H9 (cell line): ENCODE measurements around the gene NXT1. TPM values are rescaled to one million over a fixed set of nuclear protein-coding genes. Genes with fewer than 3 reads are reported as not detected.

ENCODE experiments used
- DNase-seq: peaks from one replicate; pipeline ENCODE4 v3.0.0-alpha.2; 2017
- H2AFZ ChIP-seq: one replicate; pipeline ENCODE4 v1.6.1; 2013; ENCODE audit warnings: mild to moderate bottlenecking, low read length, control low read depth, moderate library complexity
- H2AK5ac ChIP-seq: 2 replicates; pipeline ENCODE4 v1.6.1; 2013; ENCODE audit warnings: low read length, control low read depth, mixed read lengths; ENCODE audit not compliant: insufficient read length
- H2BK120ac ChIP-seq: one replicate; pipeline ENCODE4 v1.6.1; 2013; ENCODE audit warnings: low read depth, mild to moderate bottlenecking, low read length, control low read depth, inconsistent platforms; ENCODE audit not compliant: poor library complexity, severe bottlenecking
- H2BK12ac ChIP-seq: 2 replicates; pipeline ENCODE4 v1.6.1; 2013; ENCODE audit warnings: low read length, control low read depth, mixed read lengths, low read depth; ENCODE audit not compliant: insufficient read length
- H2BK15ac ChIP-seq: 2 replicates; pipeline ENCODE4 v1.6.1; 2013; ENCODE audit warnings: low read depth, low read length, control low read depth
- H2BK20ac ChIP-seq: one replicate; pipeline ENCODE4 v1.6.1; 2013; ENCODE audit warnings: low read depth, mild to moderate bottlenecking, low read length, control low read depth, inconsistent platforms; ENCODE audit not compliant: poor library complexity, severe bottlenecking
- H2BK5ac ChIP-seq: 2 replicates; pipeline ENCODE4 v1.6.1; 2013; ENCODE audit warnings: low read length, control low read depth, mixed read lengths; ENCODE audit not compliant: insufficient read length
- H3K14ac ChIP-seq: 2 replicates; pipeline ENCODE4 v1.6.1; 2013; ENCODE audit warnings: low read length, control low read depth; ENCODE audit not compliant: insufficient read depth
- H3K18ac ChIP-seq: 2 replicates; pipeline ENCODE4 v1.6.1; 2013; ENCODE audit warnings: low read depth, mild to moderate bottlenecking, mixed read lengths, low read length, control low read depth; ENCODE audit not compliant: insufficient read length
- H3K23ac ChIP-seq: 2 replicates; pipeline ENCODE4 v1.6.1; 2013; ENCODE audit warnings: low read length, control low read depth, mixed read lengths, low read depth; ENCODE audit not compliant: insufficient read length
- H3K23me2 ChIP-seq: 2 replicates; pipeline ENCODE4 v1.6.1; 2013; ENCODE audit warnings: low read depth, mild to moderate bottlenecking, mixed read lengths, low read length, control low read depth; ENCODE audit not compliant: insufficient read length, poor library complexity, severe bottlenecking
- H3K27ac ChIP-seq: 2 replicates; pipeline ENCODE4 v1.5.1; 2013; ENCODE audit warnings: low read length, control low read depth, mixed read lengths, low read depth; ENCODE audit not compliant: insufficient read length
- H3K27me3 ChIP-seq: 2 replicates; pipeline ENCODE4 v1.6.1; 2013; ENCODE audit warnings: low read length, control low read depth, inconsistent platforms; ENCODE audit not compliant: insufficient read depth
- H3K4ac ChIP-seq: 2 replicates; pipeline ENCODE4 v1.6.1; 2013; ENCODE audit warnings: low read depth, mild to moderate bottlenecking, control low read depth, inconsistent platforms, low read length, moderate library complexity
- H3K4me1 ChIP-seq: 2 replicates; pipeline ENCODE4 v1.6.1; 2013; ENCODE audit warnings: low read length, control low read depth, inconsistent platforms; ENCODE audit not compliant: insufficient read depth
- H3K4me2 ChIP-seq: 2 replicates; pipeline ENCODE4 v1.6.1; 2013; ENCODE audit warnings: low read length, control low read depth, mixed read lengths; ENCODE audit not compliant: insufficient read length, insufficient read depth
- H3K56ac ChIP-seq: 2 replicates; pipeline ENCODE4 v1.6.1; 2013; ENCODE audit warnings: low read depth, mild to moderate bottlenecking, mixed read lengths, low read length, control low read depth; ENCODE audit not compliant: insufficient read length
- H3K79me1 ChIP-seq: 2 replicates; pipeline ENCODE4 v1.6.1; 2013; ENCODE audit warnings: low read depth, mild to moderate bottlenecking, moderate library complexity, low read length, control low read depth, inconsistent platforms; ENCODE audit not compliant: insufficient read depth, poor library complexity, severe bottlenecking
- H3K79me2 ChIP-seq: 2 replicates; pipeline ENCODE4 v1.6.1; 2013; ENCODE audit warnings: low read length, control low read depth, inconsistent platforms; ENCODE audit not compliant: insufficient read depth
- H3K9ac ChIP-seq: 2 replicates; pipeline ENCODE4 v1.6.1; 2013; ENCODE audit warnings: low read length, control low read depth, mixed read lengths; ENCODE audit not compliant: insufficient read length; ENCODE audit errors: extremely low read depth
- H3K9me3 ChIP-seq: one replicate; pipeline ENCODE4 v1.6.1; 2013; ENCODE audit warnings: low read depth, low read length, inconsistent platforms; ENCODE audit not compliant: control insufficient read depth
- H3T11ph ChIP-seq: one replicate; pipeline ENCODE4 v1.6.1; 2013; ENCODE audit warnings: mild to moderate bottlenecking, low read length, control low read depth, inconsistent platforms
- H4K20me1 ChIP-seq: one replicate; pipeline ENCODE4 v1.6.1; 2013; ENCODE audit not compliant: control insufficient read depth, insufficient read length, insufficient read depth
- H4K5ac ChIP-seq: 2 replicates; pipeline ENCODE4 v1.6.1; 2013; ENCODE audit warnings: low read depth, mild to moderate bottlenecking, mixed read lengths, low read length, control low read depth; ENCODE audit not compliant: insufficient read length
- H4K8ac ChIP-seq: replicated peaks from 2 replicates; pipeline ENCODE4 v1.6.1; 2013; ENCODE audit warnings: low read length, control low read depth, mixed read lengths, low read depth; ENCODE audit not compliant: insufficient read length
- H4K91ac ChIP-seq: 2 replicates; pipeline ENCODE4 v1.6.1; 2013; ENCODE audit warnings: low read depth, mild to moderate bottlenecking, moderate library complexity, mixed read lengths, low read length, control low read depth; ENCODE audit not compliant: insufficient read length
- H3K27ac Mint-ChIP-seq, 3 experiments: 2 replicates in 2 of 3; 3 replicates in 1 of 3; pipeline ENCODE4 v1.8.0; 2020 to 2021; ENCODE audit warnings: mixed read lengths in 3 of 3, mild to moderate bottlenecking in 1 of 3, moderate library complexity in 1 of 3
- H3K27me3 Mint-ChIP-seq: 2 replicates; pipeline ENCODE4 v1.8.0; 2021; ENCODE audit warnings: low read depth, mild to moderate bottlenecking, moderate library complexity, mixed read lengths
- H3K36me3 Mint-ChIP-seq, 3 experiments: 2 replicates in 2 of 3; 3 replicates in 1 of 3; pipeline ENCODE4 v1.8.0; 2020 to 2021; ENCODE audit warnings: low read depth in 3 of 3, mixed read lengths in 3 of 3; ENCODE audit not compliant: insufficient read depth in 1 of 3
- H3K4me1 Mint-ChIP-seq, 2 experiments: 2 replicates each; pipeline ENCODE4 v1.8.0; 2020; ENCODE audit warnings: mixed read lengths in 2 of 2
- H3K4me3 Mint-ChIP-seq, 2 experiments: 2 replicates in 1 of 2; 3 replicates in 1 of 2; pipeline ENCODE4 v1.8.0; 2020 to 2021; ENCODE audit warnings: mild to moderate bottlenecking in 2 of 2, mixed read lengths in 2 of 2, moderate library complexity in 1 of 2
- H3K9me3 Mint-ChIP-seq, 2 experiments: 2 replicates in 1 of 2; 3 replicates in 1 of 2; pipeline ENCODE4 v1.8.0; 2020; ENCODE audit warnings: mild to moderate bottlenecking in 2 of 2, mixed read lengths in 2 of 2, moderate library complexity in 1 of 2
- CTCF ChIP-seq: fragments of 200-600 bp; sonication (generic); conservative IDR thresholded peaks from 3 replicates; pipeline ENCODE4 v1.8.0; 2021; ENCODE audit warnings: antibody characterized with exemption, mild to moderate bottlenecking
- WGBS: extraction: QIAGEN DNeasy Blood & Tissue Kit; methylation state at CpG from one replicate; pipeline ENCODE4 v1.1.7; 2013; ENCODE audit warnings: missing lambda C conversion rate, low lambda C conversion rate, mixed read lengths; ENCODE audit not compliant: insufficient read length; ENCODE audit errors: extremely low coverage; 5-methylcytosine and 5-hydroxymethylcytosine counted together
- total RNA-seq: library from RNA; stranded (reverse); gene quantifications from 2 replicates; pipeline ENCODE4 v1.2.1, GENCODE V29; 2021

The NXT1 gene
- total RNA-seq, 1 experiment from 2014 or later = 25.5 TPM

- H3K4me2 ChIP-seq = no peak overlapping the region
- peaks cover 6 to 12% of the 10 kb centered on the region in 2 experiments; a peak in 3 of 4 replicates for H3K4me1 Mint-ChIP-seq
- no peak overlapping the region for H3K23ac ChIP-seq
- H4K8ac ChIP-seq = no peak overlapping the region
- H2AFZ ChIP-seq = no peak overlapping the region
- peaks cover 31 to 82% (median 65%) of the 10 kb centered on the region in 3 experiments for H3K36me3 Mint-ChIP-seq
- no peaks in the 10 kb centered on the region for H3K79me1 ChIP-seq
- no peak overlapping the region for H2BK5ac ChIP-seq
- no peaks in the 10 kb centered on the region for H4K20me1 ChIP-seq
- no peak overlapping the region for H2BK12ac ChIP-seq
- H3K18ac ChIP-seq = no peak overlapping the region
- no peak overlapping the region for H2BK120ac ChIP-seq
- no peak for DNase-seq
- no peak overlapping the region for H3K56ac ChIP-seq
- no peak overlapping the region for H2BK15ac ChIP-seq
- no peak overlapping the region for H3K14ac ChIP-seq
- no peak overlapping the region for H3T11ph ChIP-seq
- no peaks in the 10 kb centered on the region for H3K9me3 ChIP-seq
- H4K5ac ChIP-seq = no peak overlapping the region
- WGBS = no CpG with 5 or more reads among the region's 14 CpGs
- H3K9me3 Mint-ChIP-seq = no peaks in the 10 kb centered on the region
- H3K4ac ChIP-seq = no peak overlapping the region
- H3K27ac ChIP-seq = no peak overlapping the region
- H2BK20ac ChIP-seq = no peak overlapping the region
- no peaks in the 10 kb centered on the region for H3K4me1 ChIP-seq
- H3K9ac ChIP-seq = no peak overlapping the region
- H3K23me2 ChIP-seq = no peaks in the 10 kb centered on the region
- no peak overlapping the region for H4K91ac ChIP-seq
- no peaks in the 10 kb centered on the region for H3K27me3 ChIP-seq
- H3K79me2 ChIP-seq = peaks cover 2% of the 10 kb centered on the region; the same call in 1 of the 2 replicates
- H3K4me3 Mint-ChIP-seq = no peak overlapping the region
- H2AK5ac ChIP-seq = no peak overlapping the region
- H3K27me3 Mint-ChIP-seq = no peaks in the 10 kb centered on the region
- no peak for TF ChIP-seq CTCF
- H3K27ac Mint-ChIP-seq = peak overlapping the region in 2 of 3 experiments; percentile 32 to 85; a peak in 5 of 7 replicates
These were observed 18.7 kb downstream of the NXT1 start for GRCh38 chr20:23369072-23369823.
